IMR-90 (cell line): ENCODE data around the gene CDK2AP2.

Source experiments
- CEBPB ChIP-seq: IDR thresholded peaks from 2 replicates; pipeline ENCODE4 v1.6.1; 2012; ENCODE audit warnings: low read depth, low read length, improper control_type of control experiment
- CHD1 ChIP-seq: IDR thresholded peaks from 2 replicates; pipeline ENCODE4 v1.6.1; 2012; ENCODE audit warnings: low read depth, low read length, improper control_type of control experiment
- MAFK ChIP-seq: IDR thresholded peaks from 2 replicates; pipeline ENCODE4 v1.6.1; 2012; ENCODE audit warnings: low read depth, low read length, improper control_type of control experiment
- MAZ ChIP-seq: IDR thresholded peaks from 2 replicates; pipeline ENCODE4 v1.6.1; 2012; ENCODE audit warnings: low read depth, mild to moderate bottlenecking, low read length, improper control_type of control experiment, moderate library complexity, borderline replicate concordance
- MXI1 ChIP-seq: IDR thresholded peaks from 2 replicates; pipeline ENCODE4 v1.6.1; 2012; ENCODE audit warnings: low read depth, mild to moderate bottlenecking, low read length, moderate library complexity, borderline replicate concordance
- POLR2A ChIP-seq: IDR thresholded peaks from 2 replicates; pipeline ENCODE4 v1.6.1; 2012; ENCODE audit warnings: mild to moderate bottlenecking, low read depth, low read length
- RFX5 ChIP-seq: IDR thresholded peaks from 2 replicates; pipeline ENCODE4 v1.8.0; 2012; ENCODE audit warnings: low read depth, mild to moderate bottlenecking, low read length, moderate library complexity
- SMC3 ChIP-seq: fragments of 150-350 bp; IDR thresholded peaks from 2 replicates; pipeline ENCODE4 v1.6.1; 2016; ENCODE audit warnings: low read depth, mild to moderate bottlenecking, antibody characterized with exemption, low read length, moderate library complexity
- TF ChIP-seq, protein P1 (sequence below): conservative IDR thresholded peaks from 2 replicates; pipeline ENCODE4 v1.5.1; 2012; ENCODE audit warnings: mild to moderate bottlenecking, low read depth, low read length, improper control_type of control experiment
- TF ChIP-seq, protein P2 (sequence below): fragments of 150-350 bp; IDR thresholded peaks from 2 replicates; pipeline ENCODE4 v1.6.1; 2017; ENCODE audit warnings: mild to moderate bottlenecking, antibody characterized with exemption, low read length, low read depth

DNA sequence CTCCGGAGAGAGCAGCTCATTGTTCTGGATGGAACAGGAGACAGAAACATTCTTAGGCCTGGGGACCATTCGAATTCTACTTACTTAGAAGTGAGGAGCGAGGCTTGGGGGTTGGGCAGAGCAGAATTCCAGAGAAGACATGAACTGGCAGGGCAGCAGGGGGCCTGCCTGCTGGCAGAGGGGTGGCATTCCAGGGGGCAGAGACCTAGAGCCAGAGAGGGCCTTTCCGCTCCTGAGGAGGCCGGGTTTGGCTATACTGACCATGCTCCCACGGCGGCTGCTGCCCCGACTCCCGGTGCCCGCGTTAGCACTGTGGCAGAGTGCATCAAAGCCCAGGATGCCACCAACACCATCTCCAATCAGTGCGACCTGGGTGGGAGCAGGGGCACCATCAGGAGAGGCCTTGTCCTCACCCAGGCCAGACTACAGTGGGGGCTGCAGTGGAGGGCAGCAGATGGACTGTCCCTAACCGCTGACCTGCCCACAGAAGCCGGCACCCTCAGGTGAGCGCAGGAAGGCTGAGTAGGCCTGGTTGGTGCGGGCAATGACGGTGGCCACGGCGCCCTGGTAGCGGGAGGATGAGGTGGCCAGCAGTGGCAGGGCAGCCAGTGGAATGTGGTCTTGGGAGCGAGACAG is 10.2 kb downstream of the CDK2AP2 start:
- TF ChIP-seq POLR2A (no peak), SMC3 (no peak), RFX5 (no peak), MXI1 (no peak), CEBPB (no peak), MAFK (no peak), MAZ (no peak), CHD1 (no peak)
- TF ChIP-seq, protein P1, sequence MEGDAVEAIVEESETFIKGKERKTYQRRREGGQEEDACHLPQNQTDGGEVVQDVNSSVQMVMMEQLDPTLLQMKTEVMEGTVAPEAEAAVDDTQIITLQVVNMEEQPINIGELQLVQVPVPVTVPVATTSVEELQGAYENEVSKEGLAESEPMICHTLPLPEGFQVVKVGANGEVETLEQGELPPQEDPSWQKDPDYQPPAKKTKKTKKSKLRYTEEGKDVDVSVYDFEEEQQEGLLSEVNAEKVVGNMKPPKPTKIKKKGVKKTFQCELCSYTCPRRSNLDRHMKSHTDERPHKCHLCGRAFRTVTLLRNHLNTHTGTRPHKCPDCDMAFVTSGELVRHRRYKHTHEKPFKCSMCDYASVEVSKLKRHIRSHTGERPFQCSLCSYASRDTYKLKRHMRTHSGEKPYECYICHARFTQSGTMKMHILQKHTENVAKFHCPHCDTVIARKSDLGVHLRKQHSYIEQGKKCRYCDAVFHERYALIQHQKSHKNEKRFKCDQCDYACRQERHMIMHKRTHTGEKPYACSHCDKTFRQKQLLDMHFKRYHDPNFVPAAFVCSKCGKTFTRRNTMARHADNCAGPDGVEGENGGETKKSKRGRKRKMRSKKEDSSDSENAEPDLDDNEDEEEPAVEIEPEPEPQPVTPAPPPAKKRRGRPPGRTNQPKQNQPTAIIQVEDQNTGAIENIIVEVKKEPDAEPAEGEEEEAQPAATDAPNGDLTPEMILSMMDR = no peak
- TF ChIP-seq, protein P2, sequence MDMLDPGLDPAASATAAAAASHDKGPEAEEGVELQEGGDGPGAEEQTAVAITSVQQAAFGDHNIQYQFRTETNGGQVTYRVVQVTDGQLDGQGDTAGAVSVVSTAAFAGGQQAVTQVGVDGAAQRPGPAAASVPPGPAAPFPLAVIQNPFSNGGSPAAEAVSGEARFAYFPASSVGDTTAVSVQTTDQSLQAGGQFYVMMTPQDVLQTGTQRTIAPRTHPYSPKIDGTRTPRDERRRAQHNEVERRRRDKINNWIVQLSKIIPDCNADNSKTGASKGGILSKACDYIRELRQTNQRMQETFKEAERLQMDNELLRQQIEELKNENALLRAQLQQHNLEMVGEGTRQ = no peak
